HL-60 (cell line): ENCODE data around the gene ESRRA.

Source experiments
- CTCF ChIP-seq: IDR thresholded peaks from one replicate; pipeline ENCODE4 v1.5.1; 2011; ENCODE audit warnings: low read length, control low read depth, inconsistent platforms; ENCODE audit not compliant: insufficient read depth
- GABPA ChIP-seq: IDR thresholded peaks from 2 replicates; pipeline ENCODE4 v1.6.1; 2012; ENCODE audit warnings: low read depth
- POLR2AphosphoS5 ChIP-seq: IDR thresholded peaks from 2 replicates; pipeline ENCODE4 v1.6.1; 2012; ENCODE audit warnings: low read depth
- SPI1 ChIP-seq: IDR thresholded peaks from 2 replicates; pipeline ENCODE4 v1.6.1; 2012; ENCODE audit warnings: low read depth, mild to moderate bottlenecking, borderline replicate concordance
- TF ChIP-seq, protein P1 (sequence below): IDR thresholded peaks from 2 replicates; pipeline ENCODE4 v1.6.1; 2012; ENCODE audit warnings: low read depth; ENCODE audit not compliant: insufficient replicate concordance

- no peak for TF ChIP-seq CTCF
- no peak for TF ChIP-seq POLR2AphosphoS5
- TF ChIP-seq GABPA = no peak
- TF ChIP-seq SPI1 = no peak
- TF ChIP-seq, protein P1, sequence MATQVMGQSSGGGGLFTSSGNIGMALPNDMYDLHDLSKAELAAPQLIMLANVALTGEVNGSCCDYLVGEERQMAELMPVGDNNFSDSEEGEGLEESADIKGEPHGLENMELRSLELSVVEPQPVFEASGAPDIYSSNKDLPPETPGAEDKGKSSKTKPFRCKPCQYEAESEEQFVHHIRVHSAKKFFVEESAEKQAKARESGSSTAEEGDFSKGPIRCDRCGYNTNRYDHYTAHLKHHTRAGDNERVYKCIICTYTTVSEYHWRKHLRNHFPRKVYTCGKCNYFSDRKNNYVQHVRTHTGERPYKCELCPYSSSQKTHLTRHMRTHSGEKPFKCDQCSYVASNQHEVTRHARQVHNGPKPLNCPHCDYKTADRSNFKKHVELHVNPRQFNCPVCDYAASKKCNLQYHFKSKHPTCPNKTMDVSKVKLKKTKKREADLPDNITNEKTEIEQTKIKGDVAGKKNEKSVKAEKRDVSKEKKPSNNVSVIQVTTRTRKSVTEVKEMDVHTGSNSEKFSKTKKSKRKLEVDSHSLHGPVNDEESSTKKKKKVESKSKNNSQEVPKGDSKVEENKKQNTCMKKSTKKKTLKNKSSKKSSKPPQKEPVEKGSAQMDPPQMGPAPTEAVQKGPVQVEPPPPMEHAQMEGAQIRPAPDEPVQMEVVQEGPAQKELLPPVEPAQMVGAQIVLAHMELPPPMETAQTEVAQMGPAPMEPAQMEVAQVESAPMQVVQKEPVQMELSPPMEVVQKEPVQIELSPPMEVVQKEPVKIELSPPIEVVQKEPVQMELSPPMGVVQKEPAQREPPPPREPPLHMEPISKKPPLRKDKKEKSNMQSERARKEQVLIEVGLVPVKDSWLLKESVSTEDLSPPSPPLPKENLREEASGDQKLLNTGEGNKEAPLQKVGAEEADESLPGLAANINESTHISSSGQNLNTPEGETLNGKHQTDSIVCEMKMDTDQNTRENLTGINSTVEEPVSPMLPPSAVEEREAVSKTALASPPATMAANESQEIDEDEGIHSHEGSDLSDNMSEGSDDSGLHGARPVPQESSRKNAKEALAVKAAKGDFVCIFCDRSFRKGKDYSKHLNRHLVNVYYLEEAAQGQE = no peak
Measured at GRCh38 chr11:64337538-64338249, 32.4 kb downstream of the ESRRA start.
